HG03565 (cell line): ENCODE data around the gene E2F2.
"Not testable (repeated sequence)": the region's sequence is repeated elsewhere in the genome, so short reads cannot be mapped to it uniquely, and the experiment has no call there.

Source experiments
- ATAC-seq: cut with Tn5 transposase; IDR thresholded peaks from one replicate; pipeline ENCODE4 v1.9.1; 2021; ENCODE audit warnings: mild to moderate bottlenecking, moderate library complexity; ENCODE audit not compliant: unreplicated experiment

Gene E2F2

GRCh38 chr1:23526329-23527041 is 4.5 kb downstream of the E2F2 start:
- ATAC-seq = no peak

GRCh38 chr1:23525558-23526250 is 5.3 kb downstream of the E2F2 start:
- no peak for ATAC-seq

- ATAC-seq = no peak
Measured at GRCh38 chr1:23524716-23525401, 6.2 kb downstream of the E2F2 start.

- no peak for ATAC-seq
Measured at GRCh38 chr1:23524163-23524562, 6.9 kb downstream of the E2F2 start.

GRCh38 chr1:23522244-23522982 is 8.6 kb downstream of the E2F2 start:
- no peak for ATAC-seq

- ATAC-seq = no peak
Measured at GRCh38 chr1:23521588-23521987, 9.4 kb downstream of the E2F2 start.

GRCh38 chr1:23517581-23517980 is 13.5 kb downstream of the E2F2 start:
- no peak for ATAC-seq

GRCh38 chr1:23515905-23516304 is 15.1 kb downstream of the E2F2 start:
- no peak for ATAC-seq

GRCh38 chr1:23514111-23514679 is 16.8 kb downstream of the E2F2 start:
- ATAC-seq = no peak

- ATAC-seq = no peak
Measured at GRCh38 chr1:23509896-23510295, 21.1 kb downstream of the E2F2 start.

- ATAC-seq = no peak
Measured at GRCh38 chr1:23506376-23507107, 24.5 kb downstream of the E2F2 start.

GRCh38 chr1:23505851-23506250 is 25.2 kb downstream of the E2F2 start:
- ATAC-seq = no peak

GRCh38 chr1:23504156-23504555 is 26.9 kb downstream of the E2F2 start:
- not testable (repeated sequence) for ATAC-seq

GRCh38 chr1:23502951-23503350 is 28.1 kb downstream of the E2F2 start:
- no peak for ATAC-seq

- ATAC-seq = no peak
Measured at GRCh38 chr1:23500466-23500865, 30.6 kb downstream of the E2F2 start.

- no peak for ATAC-seq
Measured at GRCh38 chr1:23497777-23498439, 33.1 kb downstream of the E2F2 start.

- ATAC-seq = no peak
Measured at GRCh38 chr1:23496490-23497181, 34.4 kb downstream of the E2F2 start.

- ATAC-seq = not testable (repeated sequence)
Measured at GRCh38 chr1:23494836-23495235, 36.2 kb downstream of the E2F2 start.

GRCh38 chr1:23492776-23493175 is 38.3 kb downstream of the E2F2 start:
- not testable (repeated sequence) for ATAC-seq
